ENCODE results near the gene PRICKLE2.

PRICKLE2 gene

GRCh38 chr3:64253689-64254088, 28.4 kb upstream of the PRICKLE2 start:
- DNase-seq (ENCODE audit: low spot score) = no peak

- DNase-seq (ENCODE audit: low spot score) = peak; percentile 64
These were observed 25.8 kb upstream of the PRICKLE2 start for GRCh38 chr3:64251019-64251418.

GRCh38 chr3:64247991-64248646, 22.9 kb upstream of the PRICKLE2 start:
- DNase-seq (ENCODE audit: low spot score) = peak; percentile 73

GRCh38 chr3:64244011-64244942, 19.0 kb upstream of the PRICKLE2 start:
- peak; percentile 52 for DNase-seq (ENCODE audit: low spot score)

- DNase-seq (ENCODE audit: low spot score) = peak; percentile 72
These were observed 17.2 kb upstream of the PRICKLE2 start for GRCh38 chr3:64242435-64242834.

- DNase-seq (ENCODE audit: low spot score) = no peak
These were observed 15.7 kb upstream of the PRICKLE2 start for GRCh38 chr3:64240959-64241358.

- peak; percentile 64 for DNase-seq (ENCODE audit: low spot score)
These were observed 15.1 kb upstream of the PRICKLE2 start for GRCh38 chr3:64240396-64240795.

- DNase-seq (ENCODE audit: low spot score) = no peak
These were observed 14.6 kb upstream of the PRICKLE2 start for GRCh38 chr3:64239841-64240240.

GRCh38 chr3:64238971-64239667, 13.9 kb upstream of the PRICKLE2 start:
- peak; percentile 98 for DNase-seq (ENCODE audit: low spot score)

GRCh38 chr3:64237083-64237482, 11.8 kb upstream of the PRICKLE2 start:
- DNase-seq (ENCODE audit: low spot score) = no peak

- DNase-seq (ENCODE audit: low spot score) = no peak
These were observed 10.3 kb upstream of the PRICKLE2 start for GRCh38 chr3:64235605-64236004.

- DNase-seq (ENCODE audit: low spot score) = no peak
These were observed 9.3 kb upstream of the PRICKLE2 start for GRCh38 chr3:64234571-64234970.

GRCh38 chr3:64232821-64233220, 7.6 kb upstream of the PRICKLE2 start:
- DNase-seq (ENCODE audit: low spot score) = no peak

GRCh38 chr3:64229903-64230302, 4.6 kb upstream of the PRICKLE2 start:
- DNase-seq (ENCODE audit: low spot score) = peak; percentile 86

GRCh38 chr3:64228110-64228509, 2.8 kb upstream of the PRICKLE2 start:
- DNase-seq (ENCODE audit: low spot score) = no peak

GRCh38 chr3:64226730-64227129, 1.5 kb upstream of the PRICKLE2 start:
- DNase-seq (ENCODE audit: low spot score) = no peak

- peak; percentile 28 for DNase-seq (ENCODE audit: low spot score)
These were observed 631 bp upstream of the PRICKLE2 start for GRCh38 chr3:64225695-64226499.

GRCh38 chr3:64223791-64224745, 1.2 kb downstream of the PRICKLE2 start:
- DNase-seq (ENCODE audit: low spot score) = peak; percentile 43

GRCh38 chr3:64222501-64223111, 2.7 kb downstream of the PRICKLE2 start:
- no peak for DNase-seq (ENCODE audit: low spot score)

- no peak for DNase-seq (ENCODE audit: low spot score)
These were observed 3.6 kb downstream of the PRICKLE2 start for GRCh38 chr3:64221571-64222257.

All from kidney tubule cell (primary cell).